ENCODE results near the gene ZBTB46. TPM values are rescaled to one million over a fixed set of nuclear protein-coding genes. Genes with fewer than 3 reads are reported as not detected.

The ZBTB46 gene
- total RNA-seq, 3 donors from 2014 or later, result 8.2 to 18.7 (median 10.7) TPM

GRCh38 chr20:63758152-63758551 lies 72.9 kb downstream of the ZBTB46 start:
- Histone ChIP-seq H3K4me3 (no peak overlapping the region), H3K9me3 (no peaks in the 10 kb centered on the region), H3K4me1 (no peaks in the 10 kb centered on the region), H3K27me3 (no peaks in the 10 kb centered on the region), H3K36me3 (no peaks in the 10 kb centered on the region), H3K27ac (no peak overlapping the region)
- intact Hi-C loops (cut with DNase I; ENCODE audit: low total_unique reads), result no loop called here
- DNase-seq (ENCODE audit: low spot score in 2 of 2), result no peak
- TF ChIP-seq CTCF (IDR thresholded peaks at IDR 0.05), result no peak
- TF ChIP-seq POLR2A (IDR thresholded peaks at IDR 0.05), result no peak
- TF ChIP-seq POLR2AphosphoS5 (IDR thresholded peaks at IDR 0.05), result no peak

- DNase-seq (ENCODE audit: low spot score in 2 of 2), result no peak
- Histone ChIP-seq H3K4me1 (no peaks in the 10 kb centered on the region), H3K9me3 (no peaks in the 10 kb centered on the region), H3K4me3 (no peak overlapping the region), H3K27ac (no peak overlapping the region), H3K36me3 (no peaks in the 10 kb centered on the region), H3K27me3 (no peaks in the 10 kb centered on the region)
- no peak for TF ChIP-seq POLR2A (IDR thresholded peaks at IDR 0.05)
- no peak for TF ChIP-seq POLR2AphosphoS5 (IDR thresholded peaks at IDR 0.05)
- no peak for TF ChIP-seq CTCF (IDR thresholded peaks at IDR 0.05)
- intact Hi-C loops (cut with DNase I; ENCODE audit: low total_unique reads), result no loop called here
Measured at GRCh38 chr20:63756648-63756991, 74.4 kb downstream of the ZBTB46 start.

- Histone ChIP-seq H3K27ac (no peak overlapping the region), H3K4me3 (no peak overlapping the region), H3K4me1 (no peaks in the 10 kb centered on the region), H3K27me3 (no peaks in the 10 kb centered on the region), H3K36me3 (no peaks in the 10 kb centered on the region), H3K9me3 (no peaks in the 10 kb centered on the region)
- no peak for TF ChIP-seq POLR2A (IDR thresholded peaks at IDR 0.05)
- no peak for TF ChIP-seq CTCF (IDR thresholded peaks at IDR 0.05)
- no peak for TF ChIP-seq POLR2AphosphoS5 (IDR thresholded peaks at IDR 0.05)
- intact Hi-C loops (cut with DNase I; ENCODE audit: low total_unique reads), result no loop called here
- DNase-seq (ENCODE audit: low spot score in 2 of 2), result no peak
Measured at GRCh38 chr20:63755933-63756647, 75.0 kb downstream of the ZBTB46 start.

GRCh38 chr20:63754008-63754407 lies 77.1 kb downstream of the ZBTB46 start:
- no peaks in the 10 kb centered on the region for H3K9me3 ChIP-seq
- H3K27me3 ChIP-seq, result no peaks in the 10 kb centered on the region
- no peak overlapping the region for H3K27ac ChIP-seq
- intact Hi-C loops (cut with DNase I; ENCODE audit: low total_unique reads), result loop anchor here (5.0 kb wide), 1 partner anchor 1087 kb away; no protein-coding TSS in a partner anchor
- TF ChIP-seq POLR2A (IDR thresholded peaks at IDR 0.05) (no peak), POLR2AphosphoS5 (IDR thresholded peaks at IDR 0.05) (no peak), CTCF (IDR thresholded peaks at IDR 0.05) (no peak)
- no peak overlapping the region for H3K4me3 ChIP-seq
- H3K36me3 ChIP-seq, result no peaks in the 10 kb centered on the region
- no peaks in the 10 kb centered on the region for H3K4me1 ChIP-seq
- no peak for DNase-seq (ENCODE audit: low spot score in 2 of 2)

GRCh38 chr20:63753381-63753780 lies 77.7 kb downstream of the ZBTB46 start:
- no peak for DNase-seq (ENCODE audit: low spot score in 2 of 2)
- no peak for TF ChIP-seq POLR2AphosphoS5 (IDR thresholded peaks at IDR 0.05)
- intact Hi-C loops (cut with DNase I; ENCODE audit: low total_unique reads), result loop anchor here (5.0 kb wide), 1 partner anchor 1086 kb away; no protein-coding TSS in a partner anchor
- Histone ChIP-seq H3K36me3 (no peaks in the 10 kb centered on the region), H3K27ac (no peak overlapping the region), H3K27me3 (no peaks in the 10 kb centered on the region), H3K4me3 (no peak overlapping the region), H3K4me1 (no peaks in the 10 kb centered on the region), H3K9me3 (no peaks in the 10 kb centered on the region)
